ENCODE results near the gene PIBF1.

GRCh38 chr13:72745260-72745659 lies 36.7 kb upstream of the PIBF1 start:
- TF ChIP-seq ZNF274 (IDR thresholded peaks at IDR 0.05; ENCODE audit: low read depth, low read length) (no peak), YY1 (IDR thresholded peaks at IDR 0.05; ENCODE audit: insufficient read depth, insufficient read length) (no peak), SUZ12 (IDR thresholded peaks at IDR 0.05; ENCODE audit: extremely low read depth, insufficient read depth, insufficient read length) (no peak)
